Breast epithelium (tissue), 4 donors: ENCODE measurements around the gene HDAC4. TPM values are rescaled to one million over a fixed set of nuclear protein-coding genes. Genes with fewer than 3 reads are reported as not detected.

Source experiments
- DNase-seq, 2 donors: peaks; one replicate each; pipeline ENCODE4 v3.0.0-alpha.2; 2019; ENCODE audit warnings: low spot score in 2 of 2
- H3K27ac ChIP-seq, 2 donors: fragments of 200-600 bp; sonication (generic) in 1 of 2; one replicate each; pipeline ENCODE4 v1.5.1; 2016 to 2019; ENCODE audit warnings: mild to moderate bottlenecking in 1 of 2
- H3K27me3 ChIP-seq, 2 donors: fragments of 200-600 bp; sonication (generic) in 1 of 2; one replicate each; pipeline versions ENCODE4 v1.5.1 to v1.6.0; 2017 to 2019; ENCODE audit warnings: control low read depth in 1 of 2, mild to moderate bottlenecking in 1 of 2
- H3K36me3 ChIP-seq: fragments of 200-600 bp; one replicate; pipeline ENCODE4 v1.5.1; 2019
- H3K4me1 ChIP-seq, 2 donors: fragments of 200-600 bp; sonication (generic); one replicate each; pipeline ENCODE4 v1.5.1; 2016 to 2019; ENCODE audit warnings: control low read depth in 1 of 2
- H3K4me3 ChIP-seq, 3 donors: fragments of 200-600 bp; sonication (generic); 1 replicate in 2 of 3; 2 replicates in 1 of 3; pipeline ENCODE4 v1.5.1; 2016 to 2019; ENCODE audit warnings: mild to moderate bottlenecking in 3 of 3, moderate library complexity in 2 of 3
- H3K9me3 ChIP-seq, 2 donors: fragments of 200-600 bp; sonication (generic) in 1 of 2; one replicate each; pipeline ENCODE4 v1.5.1; 2016 to 2019; ENCODE audit warnings: control low read depth in 1 of 2
- POLR2A ChIP-seq: fragments of 450-650 bp; IDR thresholded peaks from one replicate; pipeline ENCODE4 v1.6.1; 2016; ENCODE audit warnings: antibody characterized with exemption, mild to moderate bottlenecking, moderate library complexity
- POLR2AphosphoS5 ChIP-seq, 3 donors: sonication (generic); formaldehyde crosslinking; IDR thresholded peaks; one replicate each; pipeline ENCODE4 v1.6.1; 2017; ENCODE audit warnings: antibody characterized with exemption in 3 of 3
- intact Hi-C: fragments of 100-400 bp; cut with DNase I; formaldehyde crosslinking; loops from one replicate; pipeline ENCODE4 v1.15.1; 2023; ENCODE audit warnings: low total_unique reads
- total RNA-seq, 3 donors: library from RNA; depleted of rRNA; stranded (reverse); fragments of >200 nt; gene quantifications; one replicate each; pipeline ENCODE4 v1.1.0, GENCODE V29; 2016
- TF ChIP-seq, protein P1 (sequence below), 3 donors: fragments of 450-650 bp; IDR thresholded peaks; one replicate each; pipeline ENCODE4 v1.5.1; 2016 to 2017; ENCODE audit warnings: antibody characterized with exemption in 3 of 3, mild to moderate bottlenecking in 3 of 3, moderate library complexity in 3 of 3

The HDAC4 gene
- total RNA-seq, 3 donors from 2014 or later = 20.3 to 36.0 (median 32.8) TPM

DNA sequence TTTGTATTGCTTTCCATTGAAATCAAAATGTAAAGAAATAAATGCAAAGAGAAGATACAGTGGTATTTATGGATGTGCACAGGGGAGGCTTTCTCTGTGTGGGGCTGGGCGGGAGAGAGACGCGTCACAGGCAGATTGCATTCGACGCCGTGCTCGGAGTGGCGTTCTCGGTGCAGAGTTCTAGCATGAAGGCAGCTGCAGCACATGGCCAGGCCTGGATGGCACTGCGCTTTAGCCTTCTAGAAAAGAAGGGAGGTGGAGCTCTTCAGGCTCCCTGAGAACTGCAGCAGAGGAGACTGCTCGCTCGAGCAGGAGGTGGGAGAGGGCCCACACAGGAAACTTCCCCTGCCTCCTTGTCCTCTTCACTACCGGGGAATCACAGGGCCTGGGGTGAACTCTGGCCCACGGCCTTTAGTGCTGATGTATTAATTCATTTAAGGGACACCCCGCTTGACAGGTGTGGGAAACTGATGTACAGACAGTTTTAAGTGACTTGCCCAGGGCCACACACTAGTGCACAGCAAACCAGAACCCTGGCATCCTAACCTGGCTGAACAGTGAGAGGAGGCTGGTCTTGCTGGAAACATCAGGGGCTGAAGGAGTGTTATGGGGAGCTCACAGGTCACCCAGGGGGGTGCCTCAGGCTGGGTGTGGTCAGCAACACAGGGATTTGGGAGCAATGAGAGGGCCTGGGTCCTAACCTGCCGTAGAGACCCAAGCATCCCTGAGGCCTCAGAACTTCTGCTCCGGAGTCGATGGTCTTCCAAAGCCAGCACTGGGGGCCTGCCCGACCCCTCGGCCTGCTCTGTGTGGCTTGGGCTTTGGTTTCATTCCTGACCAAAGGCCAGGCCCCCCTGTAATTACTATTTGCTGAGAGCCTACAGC is 199.9 kb downstream of the HDAC4 start:
- H3K27me3 ChIP-seq = no peaks in the 10 kb centered on the region
- H3K27ac ChIP-seq = peak overlapping the region; percentile 43 to 45
- H3K4me3 ChIP-seq = peak overlapping the region in 2 of 3 donors; percentile 5 to 30
- TF ChIP-seq, protein P1, sequence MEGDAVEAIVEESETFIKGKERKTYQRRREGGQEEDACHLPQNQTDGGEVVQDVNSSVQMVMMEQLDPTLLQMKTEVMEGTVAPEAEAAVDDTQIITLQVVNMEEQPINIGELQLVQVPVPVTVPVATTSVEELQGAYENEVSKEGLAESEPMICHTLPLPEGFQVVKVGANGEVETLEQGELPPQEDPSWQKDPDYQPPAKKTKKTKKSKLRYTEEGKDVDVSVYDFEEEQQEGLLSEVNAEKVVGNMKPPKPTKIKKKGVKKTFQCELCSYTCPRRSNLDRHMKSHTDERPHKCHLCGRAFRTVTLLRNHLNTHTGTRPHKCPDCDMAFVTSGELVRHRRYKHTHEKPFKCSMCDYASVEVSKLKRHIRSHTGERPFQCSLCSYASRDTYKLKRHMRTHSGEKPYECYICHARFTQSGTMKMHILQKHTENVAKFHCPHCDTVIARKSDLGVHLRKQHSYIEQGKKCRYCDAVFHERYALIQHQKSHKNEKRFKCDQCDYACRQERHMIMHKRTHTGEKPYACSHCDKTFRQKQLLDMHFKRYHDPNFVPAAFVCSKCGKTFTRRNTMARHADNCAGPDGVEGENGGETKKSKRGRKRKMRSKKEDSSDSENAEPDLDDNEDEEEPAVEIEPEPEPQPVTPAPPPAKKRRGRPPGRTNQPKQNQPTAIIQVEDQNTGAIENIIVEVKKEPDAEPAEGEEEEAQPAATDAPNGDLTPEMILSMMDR (IDR thresholded peaks at IDR 0.05) = no peak
- TF ChIP-seq POLR2A (no peak), POLR2AphosphoS5 (IDR thresholded peaks at IDR 0.05) (no peak)
- peak in 1 of 2 donors; percentile 33 for DNase-seq
- intact Hi-C loops = no loop called here
- H3K36me3 ChIP-seq = no peaks in the 10 kb centered on the region
- H3K9me3 ChIP-seq = no peaks in the 10 kb centered on the region
- H3K4me1 ChIP-seq = no peaks in the 10 kb centered on the region

DNA sequence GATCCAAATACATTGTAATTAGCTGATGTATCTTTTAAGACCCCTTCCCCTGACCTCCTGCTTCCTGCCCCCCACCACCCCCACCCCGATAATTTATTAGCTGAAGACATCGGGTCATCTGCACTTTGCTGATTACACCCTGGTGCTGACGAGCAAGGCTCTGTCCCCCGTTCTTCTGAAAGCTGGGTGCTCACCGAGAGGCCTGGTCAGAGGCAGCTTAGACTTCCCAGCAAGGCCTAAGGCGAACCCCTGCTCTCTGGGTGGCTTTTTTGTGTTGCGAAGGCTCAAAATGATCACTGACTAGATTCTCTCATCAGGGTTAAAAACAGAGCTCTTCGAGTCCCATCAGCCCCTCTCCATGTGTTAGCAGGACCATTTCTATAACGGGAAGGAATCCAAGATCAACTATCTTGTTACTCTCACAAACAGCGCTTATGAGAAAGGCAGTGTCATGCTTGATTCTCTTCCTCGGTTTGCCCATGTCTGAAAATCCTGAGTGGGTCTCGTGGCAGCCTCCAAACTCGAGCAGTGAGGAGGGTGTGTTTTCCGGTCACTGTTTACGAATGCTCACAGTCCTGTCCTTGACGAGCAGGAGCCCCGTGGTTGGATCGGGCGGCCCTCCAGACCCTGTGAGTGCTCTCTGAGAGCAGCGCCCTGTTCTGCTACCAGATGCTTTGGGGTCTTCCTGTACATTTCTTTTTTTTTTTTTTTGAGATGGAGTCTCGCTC is 201.6 kb downstream of the HDAC4 start:
- no peaks in the 10 kb centered on the region for H3K4me1 ChIP-seq
- TF ChIP-seq POLR2A (no peak), POLR2AphosphoS5 (IDR thresholded peaks at IDR 0.05) (no peak)
- TF ChIP-seq, protein P1 (IDR thresholded peaks at IDR 0.05) = no peak
- H3K27me3 ChIP-seq = no peaks in the 10 kb centered on the region
- H3K27ac ChIP-seq = no peak overlapping the region
- no peak overlapping the region for H3K4me3 ChIP-seq
- peak in 1 of 2 donors; percentile 30 for DNase-seq
- intact Hi-C loops = loop anchor here (5.0 kb wide), 1 partner anchor 92 kb away; no protein-coding TSS in a partner anchor
- no peaks in the 10 kb centered on the region for H3K9me3 ChIP-seq
- H3K36me3 ChIP-seq = no peaks in the 10 kb centered on the region

DNA sequence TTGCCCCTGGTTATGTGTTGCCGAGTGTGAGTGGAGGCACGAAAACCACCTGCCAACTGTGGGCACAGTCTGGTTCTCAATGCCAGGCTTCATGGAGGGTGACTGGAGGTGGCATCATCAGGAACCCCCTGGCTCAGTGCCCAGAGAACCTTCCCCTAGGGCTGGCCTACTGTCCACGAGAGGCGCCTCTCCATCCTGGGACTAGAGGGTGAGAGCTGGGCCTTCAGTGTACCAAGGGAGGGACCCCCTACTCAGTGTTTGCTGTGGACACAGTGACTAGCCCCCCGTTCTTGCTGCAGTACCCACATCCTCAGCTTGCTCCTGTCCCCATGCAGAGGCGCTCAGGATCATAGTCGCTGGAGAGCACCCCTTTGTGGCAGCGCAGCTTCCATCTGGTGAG is 202.6 kb downstream of the HDAC4 start:
- Histone ChIP-seq H3K27ac (no peak overlapping the region), H3K9me3 (no peaks in the 10 kb centered on the region), H3K4me3 (no peak overlapping the region), H3K36me3 (no peaks in the 10 kb centered on the region), H3K4me1 (no peaks in the 10 kb centered on the region), H3K27me3 (no peaks in the 10 kb centered on the region)
- intact Hi-C loops = loop anchor here (5.0 kb wide), 1 partner anchor 91 kb away; no protein-coding TSS in a partner anchor
- TF ChIP-seq POLR2AphosphoS5 (IDR thresholded peaks at IDR 0.05) = no peak
- TF ChIP-seq, protein P1 (IDR thresholded peaks at IDR 0.05) = no peak
- TF ChIP-seq POLR2A = no peak
- no peak for DNase-seq

DNA sequence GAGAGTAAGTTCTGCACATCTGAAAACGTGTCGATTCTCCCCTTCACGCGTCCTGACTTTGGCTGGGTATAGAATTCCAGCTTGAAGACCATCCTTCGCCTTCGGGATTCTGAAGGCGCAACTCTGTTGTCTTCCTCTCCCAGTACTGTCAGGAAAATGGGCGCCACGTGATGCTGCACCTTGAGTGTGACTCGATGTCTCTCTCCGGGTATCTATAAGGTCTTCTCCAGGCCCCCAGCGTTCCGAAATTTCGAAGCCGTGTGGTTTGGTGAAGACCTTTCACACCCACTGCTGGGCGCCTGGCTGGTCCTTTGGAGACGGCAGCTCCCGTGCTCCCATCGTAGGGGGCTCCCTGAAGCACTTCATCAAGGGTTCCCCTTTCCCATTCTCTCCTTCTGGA is 203.7 kb downstream of the HDAC4 start:
- intact Hi-C loops = loop anchor here (5.0 kb wide), 1 partner anchor 90 kb away; no protein-coding TSS in a partner anchor
- peak in 1 of 2 donors; percentile 12 for DNase-seq
- TF ChIP-seq POLR2A (no peak), POLR2AphosphoS5 (IDR thresholded peaks at IDR 0.05) (no peak)
- TF ChIP-seq, protein P1 (IDR thresholded peaks at IDR 0.05) = no peak
- Histone ChIP-seq H3K27ac (no peak overlapping the region), H3K4me1 (no peaks in the 10 kb centered on the region), H3K4me3 (no peak overlapping the region), H3K9me3 (no peaks in the 10 kb centered on the region), H3K36me3 (no peaks in the 10 kb centered on the region), H3K27me3 (no peaks in the 10 kb centered on the region)
